BE2C (cell line): Measurements from ENCODE around the gene EPB42.
"Not testable (repeated sequence)": the region's sequence is repeated elsewhere in the genome, so short reads cannot be mapped to it uniquely, and the experiment has no call there.

Source experiments
- DNase-seq: peaks from one replicate; pipeline ENCODE4 v3.0.0-alpha.2; 2020
- H3K27me3 ChIP-seq: fragments of 250-450 bp; sonication (Bioruptor Pico); 2 replicates; pipeline ENCODE4 v1.5.1; 2020; ENCODE audit warnings: mild to moderate bottlenecking
- H3K36me3 ChIP-seq: fragments of 250-450 bp; sonication (Bioruptor Pico); 2 replicates; pipeline ENCODE4 v1.5.1; 2020; ENCODE audit warnings: mild to moderate bottlenecking
- H3K4me1 ChIP-seq: fragments of 250-450 bp; sonication (Bioruptor Pico); 2 replicates; pipeline ENCODE4 v1.5.1; 2020
- H3K4me3 ChIP-seq: 2 replicates; pipeline ENCODE4 v1.5.1; 2011; ENCODE audit warnings: low read depth, low read length
- H3K9me3 ChIP-seq: fragments of 250-450 bp; sonication (Bioruptor Pico); 2 replicates; pipeline ENCODE4 v1.5.1; 2020
- CTCF ChIP-seq: IDR thresholded peaks from 2 replicates; pipeline ENCODE4 v1.5.1; 2012; ENCODE audit warnings: mild to moderate bottlenecking, low read depth, low read length

The EPB42 gene

DNA sequence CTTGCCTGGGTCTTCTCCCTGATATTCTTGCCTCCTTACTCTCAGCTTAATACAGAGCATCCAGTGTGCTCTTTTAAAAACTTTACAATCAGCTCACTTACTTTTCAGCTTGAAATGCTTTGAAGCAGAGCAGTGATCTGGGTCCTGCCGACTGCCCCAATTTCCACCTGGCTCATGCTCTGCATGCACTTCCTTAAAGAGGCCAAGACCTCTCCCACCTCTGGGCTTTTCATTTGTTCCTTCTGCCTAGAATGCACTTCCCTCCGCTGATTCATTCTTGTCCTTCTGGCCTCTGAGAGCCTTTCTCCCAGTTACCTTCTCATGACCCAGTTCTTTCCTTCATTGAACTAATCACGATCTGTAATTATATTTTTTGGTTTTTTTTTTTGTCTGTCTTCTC lies 37.5 kb downstream of the EPB42 start:
- DNase-seq = no peak
- TF ChIP-seq CTCF = no peak
- Histone ChIP-seq H3K36me3 (no peaks in the 10 kb centered on the region), H3K27me3 (no peaks in the 10 kb centered on the region), H3K4me3 (no peak overlapping the region), H3K4me1 (peaks cover 5% of the 10 kb centered on the region), H3K9me3 (no peaks in the 10 kb centered on the region)

GRCh38 chr15:43177147-43177546 lies 43.7 kb downstream of the EPB42 start:
- H3K36me3 ChIP-seq = not testable (repeated sequence)

DNA sequence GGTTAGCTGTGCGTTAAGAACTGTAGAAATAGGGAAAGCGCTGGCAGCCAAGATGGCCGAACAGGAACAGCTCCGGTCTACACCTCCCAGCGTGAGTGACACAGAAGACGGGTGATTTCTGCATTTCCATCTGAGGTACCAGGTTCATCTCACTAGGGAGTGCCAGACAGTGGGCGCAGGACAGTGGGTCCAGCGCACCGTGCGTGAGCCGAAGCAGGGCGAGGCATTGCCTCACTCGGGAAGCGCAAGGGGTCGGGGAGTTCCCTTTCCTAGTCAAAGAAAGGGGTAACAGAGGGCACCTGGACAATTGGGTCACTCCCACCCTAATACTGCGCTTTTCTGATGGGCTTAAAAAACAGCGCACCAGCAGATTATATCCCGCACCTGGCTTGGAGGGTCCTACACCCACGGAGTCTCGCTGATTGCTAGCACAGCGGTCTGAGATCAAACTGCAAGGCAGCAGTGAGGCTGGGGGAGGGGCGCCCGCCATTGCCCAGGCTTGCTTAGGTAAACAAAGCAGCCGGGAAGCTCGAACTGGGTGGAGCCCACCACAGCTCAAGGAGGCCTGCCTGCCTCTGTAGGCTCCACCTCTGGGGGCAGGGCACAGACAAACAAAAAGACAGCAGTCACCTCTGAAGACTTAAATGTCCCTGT lies 45.0 kb downstream of the EPB42 start:
- not testable (repeated sequence) for H3K9me3 ChIP-seq, H3K4me3 ChIP-seq, H3K36me3 ChIP-seq, H3K27me3 ChIP-seq, H3K4me1 ChIP-seq, DNase-seq

More at GRCh38 chr15:43177147-43177546, 43.7 kb downstream of the EPB42 start:
- not testable (repeated sequence) for H3K4me3 ChIP-seq, H3K4me1 ChIP-seq, H3K27me3 ChIP-seq, H3K9me3 ChIP-seq, DNase-seq

- H3K9me3 ChIP-seq = no peaks in the 10 kb centered on the region
- TF ChIP-seq CTCF = no peak
- no peak for DNase-seq
These were observed 50.9 kb downstream of the EPB42 start for GRCh38 chr15:43169888-43170287.

GRCh38 chr15:43168192-43169107 lies 52.4 kb downstream of the EPB42 start:
- Histone ChIP-seq H3K27me3 (no peaks in the 10 kb centered on the region), H3K36me3 (no peaks in the 10 kb centered on the region; the same call in 1 of the 2 replicates), H3K4me1 (no peaks in the 10 kb centered on the region), H3K9me3 (no peaks in the 10 kb centered on the region), H3K4me3 (no peak overlapping the region)
- no peak for TF ChIP-seq CTCF
- DNase-seq = no peak

More at GRCh38 chr15:43169888-43170287, 50.9 kb downstream of the EPB42 start:
- Histone ChIP-seq H3K27me3 (no peaks in the 10 kb centered on the region), H3K4me3 (no peak overlapping the region), H3K4me1 (no peaks in the 10 kb centered on the region), H3K36me3 (no peaks in the 10 kb centered on the region; the same call in 1 of the 2 replicates)

DNA sequence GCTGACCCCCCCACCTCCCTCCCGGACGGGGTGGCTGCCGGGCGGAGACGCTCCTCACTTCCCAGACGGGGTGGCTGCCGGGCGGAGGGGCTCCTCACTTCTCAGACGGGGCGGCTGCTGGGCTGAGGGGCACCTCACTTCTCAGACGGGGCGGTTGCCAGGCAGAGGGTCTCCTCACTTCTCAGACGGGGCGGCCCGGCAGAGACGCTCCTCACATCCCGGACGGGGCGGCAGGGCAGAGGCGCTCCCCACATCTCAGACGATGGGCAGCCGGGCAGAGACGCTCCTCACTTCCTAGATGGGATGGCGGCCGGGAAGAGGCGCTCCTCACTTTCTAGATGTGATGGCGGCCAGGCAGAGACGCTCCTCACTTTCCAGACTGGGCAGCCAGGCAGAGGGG lies 53.6 kb downstream of the EPB42 start:
- not testable (repeated sequence) for DNase-seq, H3K4me3 ChIP-seq, H3K27me3 ChIP-seq, H3K4me1 ChIP-seq, H3K9me3 ChIP-seq, H3K36me3 ChIP-seq

DNA sequence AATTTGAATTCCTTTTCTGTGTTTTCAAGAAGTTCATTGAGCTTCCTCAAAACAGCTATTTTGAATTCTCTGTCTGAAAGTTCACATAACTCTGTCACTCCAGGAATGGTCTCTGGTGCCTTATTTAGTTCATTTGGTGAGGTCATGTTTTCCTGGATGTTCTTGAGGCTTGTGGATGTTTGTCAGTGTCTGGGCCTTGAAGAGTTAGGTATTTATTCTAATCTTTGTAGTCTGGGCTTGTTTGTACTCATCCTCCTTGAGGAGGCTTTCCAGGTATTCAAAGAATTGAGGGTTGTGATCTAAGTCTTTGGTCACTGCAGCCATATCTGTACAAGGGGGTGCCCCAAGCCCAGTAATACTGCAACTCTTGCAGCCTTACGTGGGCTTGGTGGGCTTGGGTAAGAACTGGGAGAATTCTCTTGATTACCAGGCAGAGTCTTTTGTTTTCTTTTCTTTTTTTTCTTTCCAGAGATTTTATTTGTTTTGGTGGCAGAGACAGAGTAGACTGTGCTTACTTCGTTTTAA lies 55.0 kb downstream of the EPB42 start:
- no peak for TF ChIP-seq CTCF
- DNase-seq = no peak
- H3K36me3 ChIP-seq = peaks cover 3% of the 10 kb centered on the region; the same call in 1 of the 2 replicates
- no peaks in the 10 kb centered on the region for H3K4me1 ChIP-seq
- no peak overlapping the region for H3K4me3 ChIP-seq
- no peaks in the 10 kb centered on the region for H3K27me3 ChIP-seq
- no peaks in the 10 kb centered on the region for H3K9me3 ChIP-seq
